Hematopoietic multipotent progenitor cell treated with erythropoietin and hydrocortisone succinate and interleukin-3 and kit ligand, for 6 days (in vitro differentiated cells): Measurements from ENCODE around the gene ANKRD61.
A peak's percentile ranks its signal among the peaks of the same experiment; 100 is the strongest.
"Not testable (repeated sequence)": the region's sequence is repeated elsewhere in the genome, so short reads cannot be mapped to it uniquely, and the experiment has no call there.

ENCODE experiments used
- DNase-seq: peaks from one replicate; pipeline ENCODE4 v3.0.0-alpha.2; 2015

ANKRD61 gene

DNA sequence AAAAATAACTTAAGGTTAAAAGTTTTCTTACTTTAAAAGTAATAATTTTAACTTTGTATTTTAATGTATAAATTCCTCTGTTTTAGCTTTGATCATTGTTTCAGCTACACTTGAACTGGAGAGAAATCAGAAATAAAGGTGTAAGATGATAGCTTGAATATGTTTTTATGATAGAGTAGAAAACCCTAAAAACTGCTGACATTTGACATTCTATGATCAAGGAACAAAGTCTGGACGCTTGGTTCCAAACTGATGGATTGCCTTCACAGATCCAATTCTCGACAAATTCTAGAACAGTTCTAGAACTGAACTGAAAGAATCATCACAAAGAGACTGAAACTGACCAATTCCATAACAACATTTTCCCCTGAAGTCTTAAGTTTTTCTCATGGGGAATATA is at the start of gene ANKRD61:
TSS of gene ANKRD61 (plus strand) at position 389 of the 400 bp plus-strand sequence. CDS start at position 389, 0 bp downstream.
- DNase-seq: no peak

DNA sequence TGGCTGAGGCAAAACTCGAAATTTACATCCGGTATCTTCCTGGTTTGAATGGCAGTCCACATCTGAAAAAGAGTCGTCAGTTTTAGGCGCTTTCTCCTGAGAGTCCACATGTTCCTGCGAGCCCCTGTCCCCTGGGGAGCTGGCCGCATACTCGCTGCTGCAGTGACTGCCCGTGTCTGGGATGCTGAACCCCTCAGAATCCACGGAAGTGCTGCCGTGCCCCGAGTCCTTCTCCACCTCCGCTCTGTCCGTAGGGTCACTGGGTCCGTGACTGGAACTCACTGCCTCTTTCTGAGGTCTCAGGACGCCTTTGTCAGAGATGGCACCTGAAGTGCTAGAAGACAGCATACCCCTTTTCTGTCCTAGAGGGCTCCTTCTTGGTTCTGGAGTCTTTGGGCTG is 44.1 kb upstream of the ANKRD61 start:
- not testable (repeated sequence) for DNase-seq

DNA sequence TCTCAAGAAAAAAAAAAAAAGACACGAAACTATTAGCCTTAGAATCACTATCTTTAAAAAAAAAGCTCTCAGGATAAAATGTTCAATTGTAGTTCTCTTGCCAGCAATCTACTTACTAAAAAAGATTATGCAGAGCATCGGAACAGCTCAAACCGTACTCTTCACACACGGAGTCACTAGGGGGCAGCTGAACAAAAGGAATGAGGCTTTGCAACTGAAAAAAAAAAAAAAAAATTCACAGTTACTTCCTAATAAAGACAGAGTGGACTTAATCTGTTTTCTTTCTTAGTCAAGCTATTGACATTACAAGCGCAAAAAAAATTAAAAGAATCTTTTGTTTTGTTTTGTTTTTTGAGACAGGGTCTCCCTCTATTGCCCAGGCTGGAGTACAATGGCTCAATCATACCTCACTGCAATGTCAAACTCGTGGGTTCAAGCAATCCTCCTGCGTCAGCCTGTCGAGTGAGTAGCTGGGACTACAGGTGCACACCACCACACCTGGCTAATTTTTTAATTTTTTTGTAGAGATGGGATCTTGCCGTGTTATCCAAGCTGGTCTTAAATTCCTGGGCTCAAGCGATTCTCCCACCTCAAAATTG is 33.9 kb upstream of the ANKRD61 start:
- peak; percentile 90 for DNase-seq

DNA sequence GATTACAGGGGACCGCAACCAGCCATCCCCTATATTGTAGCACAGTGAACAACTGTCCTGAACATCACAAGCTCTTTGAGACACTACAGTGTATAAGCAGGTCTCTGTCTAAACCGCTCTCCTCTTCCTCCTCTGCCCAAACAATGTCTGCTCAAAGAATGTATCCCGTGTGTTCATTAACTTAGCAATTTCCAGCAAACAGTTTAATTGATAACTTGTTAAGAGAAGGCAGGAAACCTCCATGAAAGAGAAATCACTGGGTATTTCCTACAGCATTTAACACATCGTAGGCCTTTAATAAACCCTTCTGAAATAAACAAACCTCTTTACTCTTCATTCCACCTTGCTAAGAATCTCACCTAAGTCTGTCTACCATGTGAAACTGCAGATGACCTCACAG is 23.8 kb upstream of the ANKRD61 start:
- no peak for DNase-seq

DNA sequence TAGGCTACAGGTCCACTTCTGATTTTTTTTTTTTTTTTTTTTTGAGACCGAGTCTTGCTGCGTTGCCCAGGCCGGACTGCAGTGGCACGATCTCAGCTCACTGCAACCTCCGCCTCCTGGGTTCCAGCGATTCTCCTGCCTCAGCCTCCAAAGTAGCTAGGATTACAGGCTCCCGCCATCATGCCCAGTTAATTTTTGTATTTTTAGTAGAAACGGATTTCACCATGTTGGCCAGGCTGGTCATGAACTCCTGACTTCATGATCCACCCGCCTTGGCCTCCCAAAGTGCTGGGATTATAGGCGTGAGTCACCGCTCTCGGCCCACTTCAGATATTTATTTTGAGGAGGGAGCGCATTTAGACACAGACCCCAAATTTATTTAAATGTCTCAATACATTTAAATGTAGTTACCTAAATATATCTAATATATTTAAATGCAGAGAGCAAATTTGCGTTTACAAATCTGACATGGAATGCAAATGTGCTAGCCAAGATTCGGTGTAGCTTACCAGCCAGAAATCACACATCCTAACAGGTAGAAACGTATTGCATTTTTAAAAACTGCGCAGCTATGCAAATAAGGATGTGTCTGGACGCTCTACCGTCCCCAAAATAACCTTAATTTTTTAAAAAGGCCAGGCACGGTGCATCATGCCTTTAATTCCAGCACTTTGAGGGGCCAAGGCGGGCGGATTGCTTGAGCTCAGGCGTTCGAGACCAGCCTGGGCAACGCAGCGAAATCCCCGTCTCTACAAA is 23.2 kb upstream of the ANKRD61 start:
- not testable (repeated sequence) for DNase-seq

DNA sequence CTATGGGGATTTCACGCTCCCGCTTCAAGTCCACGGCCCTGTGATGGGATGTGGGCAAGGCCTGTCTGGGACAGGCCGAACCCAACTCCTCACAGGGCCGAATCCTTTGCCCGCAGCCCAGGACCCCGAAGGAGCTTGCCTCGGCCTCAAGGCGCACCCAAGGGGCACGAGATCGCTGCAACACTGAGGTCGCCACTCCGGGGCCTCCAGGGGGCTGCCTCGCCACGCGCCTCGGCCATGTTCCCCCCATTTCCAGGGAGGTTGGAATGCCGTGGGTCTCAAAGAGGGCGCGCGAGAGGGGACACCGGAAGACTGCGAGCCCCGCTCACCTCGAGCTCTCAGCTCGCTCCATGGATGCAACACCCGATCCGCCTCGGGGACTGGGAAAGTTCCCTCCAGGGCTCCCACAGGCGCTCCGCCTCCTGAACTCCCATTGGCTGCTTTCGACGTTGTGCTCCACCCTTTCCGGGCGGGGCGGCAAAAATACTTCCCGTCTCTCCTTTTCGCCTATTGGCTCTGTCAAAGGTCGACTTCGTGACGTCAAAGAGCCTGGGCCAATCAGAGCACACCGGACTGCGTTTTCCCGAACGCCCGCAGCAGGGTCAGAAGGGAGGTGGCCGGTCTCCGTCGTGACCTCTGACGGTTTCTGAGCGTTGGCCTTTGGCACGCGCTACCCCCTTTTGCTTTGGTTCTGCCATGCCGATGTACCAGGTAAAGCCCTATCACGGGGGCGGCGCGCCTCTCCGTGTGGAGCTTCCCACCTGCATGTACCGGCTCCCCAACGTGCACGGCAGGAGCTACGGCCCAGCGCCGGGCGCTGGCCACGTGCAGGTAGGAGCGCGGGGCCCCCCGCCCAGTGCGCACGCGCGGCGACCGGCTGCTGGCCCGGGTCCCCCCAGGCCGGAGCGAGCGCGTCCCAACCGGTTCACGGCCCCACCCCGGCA is 22.2 kb upstream of the ANKRD61 start, which contains the start of the genes AIMP2 and PMS2:
TSS of gene AIMP2 (plus strand) at position 605 of the 944 bp plus-strand sequence. CDS start at position 697, 92 bp downstream.
TSS of gene PMS2 (minus strand) at position 382 of the 944 bp plus-strand sequence. CDS start at position 352, 30 bp downstream.
- peak; percentile 99 for DNase-seq

DNA sequence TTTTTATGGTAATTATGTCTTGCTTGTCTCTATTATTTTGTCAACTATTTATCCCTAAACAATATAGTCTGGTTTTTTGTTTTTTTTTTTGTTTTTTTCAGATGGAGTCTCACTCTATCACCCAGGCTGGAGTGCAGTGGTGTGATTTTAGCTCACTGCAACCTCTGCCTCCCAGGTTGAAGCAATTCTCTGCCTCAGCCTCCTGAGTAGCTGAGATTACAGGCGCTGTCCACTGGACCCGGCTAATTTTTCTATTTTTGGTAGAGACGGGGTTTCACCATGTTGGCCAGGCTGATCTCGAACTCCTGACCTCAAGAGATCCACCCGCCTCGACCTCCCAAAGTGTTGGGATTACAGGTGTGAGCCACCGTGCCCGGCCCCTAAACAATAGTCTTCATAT is 20.8 kb upstream of the ANKRD61 start:
- not testable (repeated sequence) for DNase-seq

DNA sequence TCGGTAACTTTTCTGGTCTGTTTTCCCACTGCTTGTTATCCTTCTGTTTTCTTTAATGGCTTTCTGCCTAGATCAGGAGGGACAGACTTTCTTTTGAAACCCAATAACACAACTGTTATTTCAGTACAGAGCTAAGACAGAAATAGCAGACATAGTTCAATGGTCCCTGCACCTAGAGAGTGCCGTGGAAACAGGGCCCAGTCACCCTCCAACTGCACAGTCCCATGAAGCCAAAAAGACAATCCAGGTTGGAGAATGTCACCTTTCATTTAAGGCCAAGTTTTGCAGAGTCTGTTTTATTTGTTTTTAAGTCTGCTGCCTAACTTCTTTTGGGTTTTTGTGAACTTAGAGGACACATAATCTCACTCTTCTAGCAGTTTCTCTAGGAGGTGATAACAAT is 19.6 kb upstream of the ANKRD61 start:
- no peak for DNase-seq

DNA sequence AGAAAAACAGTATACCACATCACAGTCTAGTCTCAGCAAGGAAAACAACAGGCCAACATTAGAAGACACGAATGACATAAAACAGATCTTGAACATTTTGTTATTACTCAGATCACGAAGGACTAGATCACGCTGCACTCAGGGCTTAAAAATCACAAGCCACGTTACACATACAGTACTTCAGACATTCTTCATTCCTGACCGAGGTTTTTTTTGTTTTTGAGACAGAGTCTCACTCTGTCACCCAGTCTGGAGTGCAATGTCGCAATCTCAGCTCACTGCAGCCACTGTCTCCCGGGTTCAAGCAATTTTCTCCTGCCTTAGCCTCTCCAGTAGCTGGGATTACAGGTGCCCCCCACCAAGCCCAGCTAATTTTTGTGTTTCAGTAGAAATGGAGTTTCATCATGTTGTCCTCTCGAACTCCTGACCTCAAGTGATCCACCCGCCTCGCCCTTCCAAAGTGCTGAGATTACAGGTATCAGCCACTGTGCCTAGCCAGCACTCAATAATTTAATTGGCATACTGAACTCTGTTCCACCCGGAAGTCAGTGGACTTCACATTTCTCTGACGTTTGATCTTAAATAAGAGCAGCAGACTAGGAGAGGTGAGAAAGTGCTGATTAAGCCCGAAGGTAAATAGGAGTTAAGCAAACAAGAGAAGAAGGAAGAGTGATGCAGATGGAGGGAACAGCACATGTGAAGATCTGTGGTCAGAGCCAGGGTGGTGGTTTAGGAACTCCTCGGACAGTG is 18.6 kb upstream of the ANKRD61 start:
- DNase-seq: no peak

DNA sequence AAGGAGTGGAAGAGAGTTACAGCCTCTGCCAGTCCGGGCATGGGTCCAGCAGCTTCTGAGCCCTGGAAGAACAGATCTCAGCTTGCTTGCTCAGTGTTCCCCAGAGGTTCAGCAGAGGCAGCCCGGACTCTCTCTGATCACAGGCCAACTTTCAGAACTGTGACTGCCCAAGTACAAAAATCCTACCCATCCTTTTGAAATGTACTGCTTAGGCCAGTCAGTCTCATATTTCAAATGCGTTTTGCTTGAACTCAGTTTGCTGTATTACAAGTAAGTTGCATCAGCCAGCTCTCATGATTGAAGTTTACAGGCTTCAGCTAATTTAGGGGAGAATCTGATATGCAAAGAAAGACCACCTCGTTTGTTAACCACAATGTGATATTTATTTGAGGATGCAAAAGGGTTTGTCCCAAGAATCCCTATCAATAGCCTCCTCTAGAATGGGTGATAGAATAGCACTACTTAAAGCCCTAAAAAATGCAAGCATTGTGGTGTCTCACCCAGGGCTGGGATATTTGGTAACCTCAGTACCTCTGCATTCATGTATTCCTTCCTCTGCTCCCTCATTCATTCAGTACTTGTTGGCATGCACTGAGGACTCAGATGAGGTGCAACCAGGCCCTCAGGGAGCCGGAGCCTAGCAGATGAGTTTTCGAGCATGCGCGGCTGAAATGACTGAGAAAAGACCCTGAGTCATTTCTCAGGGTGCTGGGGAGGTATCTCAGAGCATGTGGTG is 15.1 kb upstream of the ANKRD61 start:
- DNase-seq: no peak

DNA sequence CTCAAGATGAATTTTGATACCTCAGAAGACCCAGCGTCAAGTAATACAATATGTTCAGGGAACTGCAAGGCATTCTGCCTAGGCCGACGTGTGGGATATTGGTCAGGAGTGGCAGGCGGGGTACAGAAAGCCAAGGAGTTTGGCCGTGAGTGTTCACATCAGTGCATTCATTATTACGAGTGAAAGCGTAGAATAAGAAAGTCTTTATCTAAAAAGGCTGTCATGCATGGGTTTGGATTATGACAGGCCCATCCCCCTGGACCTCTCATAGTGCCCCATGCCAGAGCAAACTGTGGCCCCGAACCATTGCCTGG is 14.6 kb upstream of the ANKRD61 start:
- DNase-seq: no peak

DNA sequence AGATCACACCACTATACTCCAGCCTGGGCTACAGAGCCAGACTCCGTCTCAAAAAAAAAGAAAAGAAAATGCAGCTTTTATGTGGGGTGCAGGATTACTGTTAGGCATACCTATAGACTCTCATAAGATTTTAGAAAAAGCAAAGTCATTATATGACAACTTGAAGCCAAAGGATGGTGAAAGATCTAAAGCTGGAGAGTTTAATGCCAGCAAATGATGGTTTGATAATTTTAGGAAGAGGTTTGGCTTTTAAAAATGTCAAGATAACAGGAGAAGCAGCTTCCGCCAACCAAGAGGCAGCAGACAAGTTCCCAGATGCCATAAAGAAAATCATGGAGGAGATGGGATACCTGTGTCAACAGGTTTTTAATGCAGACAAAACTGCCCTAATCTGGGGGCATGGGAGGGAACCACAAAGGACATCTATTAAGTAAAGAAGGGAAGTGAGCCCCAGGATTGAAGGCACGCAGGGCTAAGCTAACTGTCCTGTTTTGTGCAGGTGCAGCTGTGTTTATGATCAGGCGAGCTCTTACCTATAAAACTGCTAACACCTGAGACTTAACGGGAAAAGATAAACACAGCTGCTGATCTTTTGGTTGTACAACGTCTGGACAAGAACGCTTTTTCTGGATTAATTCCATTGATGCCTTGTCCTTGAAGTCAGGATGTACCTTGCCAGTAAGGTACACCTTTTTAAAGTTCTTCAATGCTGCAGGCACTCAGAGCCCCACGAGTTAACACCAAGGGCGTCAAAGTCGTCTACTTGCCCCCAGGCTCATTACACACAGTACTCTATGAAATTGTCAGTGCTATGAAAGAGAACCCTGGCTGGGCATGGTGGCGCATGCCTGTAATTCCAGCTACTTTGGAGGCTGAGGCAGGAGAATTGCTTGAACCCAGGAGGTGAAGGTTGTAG is 10.5 kb upstream of the ANKRD61 start:
- no peak for DNase-seq

DNA sequence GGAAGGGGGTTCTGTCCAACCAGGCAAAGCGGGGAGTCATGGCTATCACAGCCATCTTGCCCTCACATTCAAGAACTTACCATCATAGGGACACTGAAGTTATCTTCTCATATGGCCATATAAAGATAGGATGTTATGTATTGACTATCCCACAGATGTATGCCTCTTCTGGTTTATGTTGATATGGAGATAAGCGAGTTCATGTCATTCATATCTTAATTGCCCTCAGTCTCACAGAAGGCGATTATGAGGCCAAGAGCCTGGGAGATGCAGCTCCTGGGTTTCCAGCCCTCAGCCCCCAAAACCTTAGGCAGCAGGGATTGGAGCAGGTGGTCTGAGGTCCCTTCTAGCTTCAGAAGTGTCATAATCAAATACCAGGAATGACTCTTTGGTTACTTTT is 8.5 kb upstream of the ANKRD61 start:
- DNase-seq: peak; percentile 60

DNA sequence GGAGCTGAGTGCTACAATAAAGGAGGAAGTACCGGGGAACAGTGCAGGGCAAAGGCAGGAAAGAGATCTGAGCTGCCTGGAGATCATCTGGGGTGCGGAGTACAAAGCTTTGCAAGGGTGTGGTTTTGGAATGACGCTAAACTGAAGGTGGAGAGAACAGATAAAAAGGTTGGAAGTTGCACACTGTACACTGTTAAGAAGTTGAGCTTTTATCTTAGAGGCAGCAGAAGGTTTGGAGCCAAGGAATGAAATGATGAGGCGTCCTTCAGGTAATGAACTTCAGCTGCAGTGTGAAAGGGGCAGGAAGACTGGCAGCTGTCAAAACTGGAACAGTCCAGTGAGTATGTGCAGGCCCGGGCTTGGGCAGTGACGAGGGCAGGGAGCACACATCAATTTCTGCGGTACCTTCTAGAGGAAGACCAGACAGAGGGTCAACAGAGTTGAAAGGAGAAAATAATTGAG is 7.2 kb upstream of the ANKRD61 start:
- peak; percentile 96 for DNase-seq

DNA sequence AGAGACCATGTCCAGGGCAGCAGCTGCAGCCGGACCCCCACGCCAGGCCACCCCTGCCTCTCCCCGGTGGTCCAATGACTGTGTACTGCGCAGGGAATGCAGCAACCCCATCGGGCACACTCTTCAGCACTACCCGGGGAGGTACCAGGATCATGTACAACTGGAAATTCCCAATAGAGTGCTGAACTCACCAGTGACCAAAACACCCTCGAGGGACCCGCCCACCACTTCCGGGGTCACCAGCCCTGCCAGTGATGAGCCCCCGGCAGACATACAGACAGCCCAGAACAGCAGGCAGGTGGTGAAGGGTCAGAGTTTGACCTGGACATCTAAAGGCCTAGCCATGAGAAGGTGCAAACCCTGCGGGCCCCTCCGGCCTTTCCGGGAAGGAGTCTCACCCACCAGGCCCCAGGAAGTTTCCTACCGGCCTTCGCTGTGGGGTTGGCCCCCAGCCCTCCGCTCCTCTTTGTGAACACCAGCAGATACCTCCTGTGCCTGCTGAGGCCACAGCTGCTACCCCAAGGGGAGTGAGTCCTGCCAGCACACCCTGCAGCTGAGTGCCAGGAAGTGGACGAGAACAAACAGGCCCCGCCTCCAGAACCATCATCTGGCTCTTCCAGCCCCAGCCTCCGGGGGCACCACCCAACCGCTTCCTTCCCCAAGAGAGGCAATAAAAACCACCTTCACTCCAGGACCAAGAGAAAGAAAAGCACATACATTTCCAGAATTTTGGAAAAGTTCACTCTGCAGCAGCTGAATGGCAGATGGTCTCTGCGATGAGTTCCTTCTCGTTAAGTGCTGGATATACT is 5.0 kb upstream of the ANKRD61 start:
- peak; percentile 95 for DNase-seq

DNA sequence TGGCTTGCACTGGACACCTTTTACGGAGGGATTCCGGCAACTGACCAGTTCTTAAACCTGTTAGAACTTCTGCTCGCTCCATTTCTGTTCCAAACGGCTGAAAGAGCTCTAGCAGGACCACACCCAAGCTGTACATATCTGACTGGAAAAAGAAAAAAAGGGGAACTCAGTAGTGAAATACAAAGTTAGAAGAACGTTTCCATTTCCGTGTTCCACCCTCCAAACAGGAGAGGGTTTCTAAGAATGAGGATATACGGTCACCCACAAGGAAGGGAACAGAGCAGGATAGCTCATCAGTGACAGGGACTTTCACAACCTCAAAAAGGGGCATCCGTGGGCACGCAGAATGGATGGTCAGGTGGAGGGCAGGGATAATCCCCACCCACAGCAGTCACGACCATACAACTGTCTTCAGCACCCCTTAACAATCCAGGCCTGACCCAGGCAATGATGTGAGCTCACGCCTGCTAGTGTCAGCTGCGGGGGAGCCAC is 4.3 kb upstream of the ANKRD61 start:
- DNase-seq: peak; percentile 66

DNA sequence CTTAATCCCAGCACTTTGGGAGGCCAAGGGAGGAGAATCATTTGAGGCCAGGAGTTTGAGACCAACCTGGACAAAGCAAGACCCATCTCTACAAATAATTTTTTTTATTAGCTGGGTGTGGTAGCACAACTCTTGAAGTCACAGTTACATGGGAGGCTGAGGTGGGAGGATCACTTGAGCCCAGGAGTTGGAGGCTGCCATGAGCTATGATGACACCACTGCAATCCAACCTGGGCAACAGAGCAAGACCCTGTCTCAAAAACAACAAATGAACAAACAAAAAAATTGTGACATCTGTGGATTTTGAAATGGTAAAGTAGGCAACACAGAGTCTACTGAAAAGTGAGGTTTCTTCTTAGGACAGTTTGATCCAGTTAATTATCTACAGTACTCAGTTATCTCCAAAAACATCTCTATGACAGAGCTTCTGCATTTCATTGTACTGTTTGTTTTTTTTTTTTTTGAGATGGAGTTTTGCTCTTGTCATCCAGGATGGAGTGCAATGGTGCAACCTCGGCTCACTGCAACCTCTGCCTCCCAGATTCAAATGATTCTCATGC is 3.3 kb upstream of the ANKRD61 start:
- no peak for DNase-seq

DNA sequence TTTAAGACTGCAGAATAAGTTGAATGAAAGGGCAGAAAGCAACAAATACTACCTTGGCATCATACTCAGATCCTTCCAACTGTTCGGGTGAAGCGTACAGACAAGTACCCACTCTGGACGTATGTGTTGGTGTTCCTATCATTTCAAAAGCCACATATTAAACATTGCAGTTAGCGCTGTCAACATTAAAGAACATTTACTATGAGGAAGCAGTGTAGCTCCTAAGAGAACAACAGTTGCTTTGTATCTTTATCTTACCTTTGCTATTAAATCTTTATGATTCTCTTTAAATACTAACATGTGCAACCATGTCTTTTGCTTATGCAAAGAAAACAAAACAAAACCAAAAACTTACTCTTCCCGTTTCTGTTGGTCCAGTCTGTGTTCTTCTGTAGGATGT is 2.6 kb upstream of the ANKRD61 start:
- no peak for DNase-seq

DNA sequence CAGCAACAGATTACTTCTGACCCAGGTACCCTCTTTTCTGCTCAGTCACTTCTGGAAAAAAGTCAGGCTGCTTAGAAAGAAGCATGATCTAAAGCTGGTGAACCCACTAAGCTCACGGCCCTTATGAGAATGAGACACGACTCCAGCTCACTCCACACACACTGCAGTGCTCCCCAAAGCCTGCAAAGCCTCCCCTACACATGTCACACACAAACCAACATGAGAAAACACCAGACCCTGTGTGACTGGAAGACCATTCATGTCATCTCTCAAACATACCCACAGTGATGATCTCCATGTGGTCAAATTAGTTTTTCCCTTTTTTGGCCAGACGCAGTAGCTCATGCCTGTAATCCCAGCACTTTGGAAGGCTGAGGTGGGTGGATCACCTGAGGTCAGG is 391 bp downstream of the ANKRD61 start:
- DNase-seq: no peak
